HCT116 (cell line): Measurements from ENCODE around the gene PEX1. TPM values are rescaled to one million over a fixed set of nuclear protein-coding genes. Genes with fewer than 3 reads are reported as not detected.

ENCODE experiments used
- ATAC-seq: fragments of 200-7000 bp; cut with Tn5 transposase; 2 replicates; pipeline ENCODE4 v1.9.1; 2020; ENCODE audit warnings: mild to moderate bottlenecking, moderate library complexity
- BruUV-seq: library from RNA; stranded (reverse); fragments of 400-500 nt; replicated peaks from 2 replicates; lab custom pipeline; 2021; lab: Mats Ljungman, UMichigan
- CTCF ChIA-PET: fragments of 300-600 bp; sonication (Branson Sonifier 250); formaldehyde crosslinking; loops from one replicate; lab custom pipeline; 2021; ENCODE audit warnings: antibody characterized with exemption; lab: Charles Lee
- POLR2A ChIA-PET: fragments of 300-600, 350-600 bp; sonication (Branson Sonifier 250); formaldehyde crosslinking; loops from one replicate; lab custom pipeline; 2021; ENCODE audit warnings: antibody characterized with exemption; lab: Charles Lee
- RAD21 ChIA-PET, 2 experiments: fragments of 300-600 bp; sonication (Branson Sonifier 250); formaldehyde crosslinking; loops; one replicate each; lab custom pipeline; 2023; ENCODE audit warnings: low total read pairs in 2 of 2; ENCODE audit not compliant: uncharacterized antibody in 2 of 2, unreplicated experiment in 2 of 2, low non-redundant PET in 1 of 2; lab: Charles Lee
- DNase-seq: peaks from one replicate; pipeline ENCODE4 v3.0.0-alpha.2; 2010; ENCODE audit warnings: low read depth, low spot score
- H2AFZ ChIP-seq: fragments of 200-600 bp; shearing (Covaris generic), sonication (generic); 2 replicates; pipeline ENCODE4 v1.6.1; 2017; ENCODE audit warnings: low read depth, mixed run types, mixed read lengths, antibody characterized with exemption, low read length; ENCODE audit not compliant: poor library complexity, severe bottlenecking
- H3K27ac ChIP-seq: 2 replicates; pipeline ENCODE4 v1.5.1; 2012; ENCODE audit warnings: low read depth, low read length
- H3K27me3 ChIP-seq: fragments of 200-600 bp; sonication (generic); 2 replicates; pipeline ENCODE4 v1.6.1; 2016; ENCODE audit warnings: mixed run types, low read length, mixed read lengths; ENCODE audit not compliant: insufficient read depth
- H3K36me3 ChIP-seq, 2 experiments: fragments of 200-500 bp in 1 of 2; fragments of 200-600 bp in 1 of 2; sonication (Bioruptor generic) in 1 of 2; sonication (generic) in 1 of 2; 2 replicates each; pipeline versions ENCODE4 v1.5.1 to v1.6.1; 2014 to 2016; ENCODE audit warnings: low read length in 2 of 2, inconsistent platforms in 1 of 2, mixed read lengths in 1 of 2, mixed run types in 1 of 2; ENCODE audit not compliant: insufficient read depth in 2 of 2, control insufficient read depth in 1 of 2
- H3K4me1 ChIP-seq, 2 experiments: fragments of 200-600 bp in 1 of 2; sonication (generic) in 1 of 2; 2 replicates each; pipeline versions ENCODE4 v1.5.1 to v1.6.1; 2012 to 2017; ENCODE audit warnings: low read length in 2 of 2, inconsistent platforms in 1 of 2, mild to moderate bottlenecking in 1 of 2, mixed read lengths in 1 of 2, mixed run types in 1 of 2, moderate library complexity in 1 of 2; ENCODE audit not compliant: insufficient read depth in 2 of 2, control insufficient read depth in 1 of 2
- H3K4me2 ChIP-seq: fragments of 200-600 bp; sonication (generic); 2 replicates; pipeline ENCODE4 v1.6.1; 2017; ENCODE audit warnings: mixed run types, low read length, mixed read lengths
- H3K4me3 ChIP-seq, 2 experiments: fragments of 200-600 bp in 1 of 2; sonication (generic) in 1 of 2; replicated peaks in 1 of 2; 2 replicates each; pipeline ENCODE4 v1.5.1; 2011 to 2016; ENCODE audit warnings: low read length in 2 of 2, control low read depth in 1 of 2, low read depth in 1 of 2, mild to moderate bottlenecking in 1 of 2, mixed read lengths in 1 of 2, mixed run types in 1 of 2
- H3K79me2 ChIP-seq: fragments of 200-600 bp; sonication (generic); 2 replicates; pipeline ENCODE4 v1.6.1; 2017; ENCODE audit warnings: mild to moderate bottlenecking, mixed run types, low read length, moderate library complexity, mixed read lengths; ENCODE audit not compliant: insufficient read depth
- H3K9ac ChIP-seq: fragments of 200-600 bp; sonication (generic); 2 replicates; pipeline ENCODE4 v1.6.1; 2016; ENCODE audit warnings: low read length, mixed read lengths
- H3K9me2 ChIP-seq: fragments of 200-600 bp; sonication (generic), shearing (Covaris generic); 2 replicates; pipeline ENCODE4 v1.6.1; 2017; ENCODE audit warnings: mixed run types, mild to moderate bottlenecking, moderate library complexity; ENCODE audit not compliant: insufficient read depth
- H3K9me3 ChIP-seq, 2 experiments: fragments of 200-500 bp in 1 of 2; fragments of 200-600 bp in 1 of 2; sonication (Bioruptor generic) in 1 of 2; sonication (generic) in 1 of 2; 2 replicates each; pipeline ENCODE4 v1.6.1; 2014 to 2017; ENCODE audit warnings: low read length in 2 of 2, mixed read lengths in 2 of 2, inconsistent platforms in 1 of 2, low read depth in 1 of 2, mild to moderate bottlenecking in 1 of 2, mixed run types in 1 of 2, moderate library complexity in 1 of 2; ENCODE audit not compliant: control insufficient read depth in 1 of 2, insufficient read depth in 1 of 2
- H4K20me1 ChIP-seq: fragments of 200-600 bp; sonication (generic), shearing (Covaris generic); 2 replicates; pipeline ENCODE4 v1.6.1; 2017; ENCODE audit warnings: mixed run types, mild to moderate bottlenecking, moderate library complexity; ENCODE audit not compliant: insufficient read depth
- CBX3 ChIP-seq: IDR thresholded peaks from 2 replicates; pipeline ENCODE4 v1.6.1; 2012; ENCODE audit warnings: low read depth
- ELF1 ChIP-seq: IDR thresholded peaks from 2 replicates; pipeline ENCODE4 v1.6.1; 2012; ENCODE audit warnings: low read depth, borderline replicate concordance
- EZH2phosphoT487 ChIP-seq: fragments of 200-600 bp; IDR thresholded peaks from 2 replicates; pipeline ENCODE4 v1.6.1; 2018; ENCODE audit warnings: antibody characterized with exemption, borderline replicate concordance
- RAD21 ChIP-seq: IDR thresholded peaks from 2 replicates; pipeline ENCODE4 v1.6.1; 2012; ENCODE audit warnings: low read depth, mild to moderate bottlenecking
- SIN3A ChIP-seq: IDR thresholded peaks from 2 replicates; pipeline ENCODE4 v1.6.1; 2012; ENCODE audit warnings: low read depth
- SRF ChIP-seq: IDR thresholded peaks from 2 replicates; pipeline ENCODE4 v1.6.1; 2012; ENCODE audit warnings: low read depth
- YY1 ChIP-seq: IDR thresholded peaks from 2 replicates; pipeline ENCODE4 v1.6.1; 2011; ENCODE audit warnings: low read length, low read depth, moderate library complexity, mild to moderate bottlenecking; ENCODE audit not compliant: insufficient replicate concordance; ENCODE audit errors: extremely low read depth
- intact Hi-C: fragments of 100-400 bp; cut with micrococcal nuclease; formaldehyde crosslinking; loops from 2 replicates; pipeline ENCODE4 v1.10.0; 2022
- total RNA-seq: library from RNA; stranded (reverse); gene quantifications from one replicate; pipeline ENCODE4 v1.2.1, GENCODE V29; 2021; ENCODE audit not compliant: unreplicated experiment
- TF ChIP-seq, protein P1 (sequence below), 3 experiments: fragments of 200-600 bp in 1 of 3; sonication (generic) in 1 of 3; IDR thresholded peaks in 2 of 3; conservative IDR thresholded peaks in 1 of 3; 2 replicates each; pipeline ENCODE4 v1.5.1; 2012 to 2017; ENCODE audit warnings: low read depth in 2 of 3, low read length in 2 of 3, antibody characterized with exemption in 1 of 3, borderline replicate concordance in 1 of 3, control low read depth in 1 of 3, mild to moderate bottlenecking in 1 of 3, mixed read lengths in 1 of 3, mixed run types in 1 of 3, moderate library complexity in 1 of 3; ENCODE audit not compliant: insufficient read depth in 1 of 3

PEX1 gene
- total RNA-seq, 1 experiment from 2014 or later = 13.1 TPM

- POLR2A ChIA-PET = no interaction called here
- H3K79me2 ChIP-seq = no peaks in the 10 kb centered on the region
Observed at GRCh38 chr7:92461027-92462003, 67.0 kb downstream of the PEX1 start.

More at GRCh38 chr7:92461027-92462003, 67.0 kb downstream of the PEX1 start:
- Histone ChIP-seq H3K9me2 (no peaks in the 10 kb centered on the region), H3K27ac (no peak overlapping the region), H2AFZ (peak overlapping the region; percentile 69), H3K4me2 (peak overlapping the region; percentile 32; the same call in 1 of the 2 replicates), H4K20me1 (no peaks in the 10 kb centered on the region), H3K9me3 (no peaks in the 10 kb centered on the region), H3K9ac (no peak overlapping the region), H3K27me3 (no peaks in the 10 kb centered on the region), H3K4me1 (no peaks in the 10 kb centered on the region), H3K4me3 (no peak overlapping the region), H3K36me3 (peaks cover 4 to 5% of the 10 kb centered on the region in 2 experiments; a peak in 3 of 4 replicates)
- no TSS peak for BruUV-seq
- TF ChIP-seq SRF (no peak), SIN3A (no peak), RAD21 (peak; percentile 69), CBX3 (no peak), EZH2phosphoT487 (no peak), YY1 (peak; percentile 63), ELF1 (no peak)
- TF ChIP-seq, protein P1, sequence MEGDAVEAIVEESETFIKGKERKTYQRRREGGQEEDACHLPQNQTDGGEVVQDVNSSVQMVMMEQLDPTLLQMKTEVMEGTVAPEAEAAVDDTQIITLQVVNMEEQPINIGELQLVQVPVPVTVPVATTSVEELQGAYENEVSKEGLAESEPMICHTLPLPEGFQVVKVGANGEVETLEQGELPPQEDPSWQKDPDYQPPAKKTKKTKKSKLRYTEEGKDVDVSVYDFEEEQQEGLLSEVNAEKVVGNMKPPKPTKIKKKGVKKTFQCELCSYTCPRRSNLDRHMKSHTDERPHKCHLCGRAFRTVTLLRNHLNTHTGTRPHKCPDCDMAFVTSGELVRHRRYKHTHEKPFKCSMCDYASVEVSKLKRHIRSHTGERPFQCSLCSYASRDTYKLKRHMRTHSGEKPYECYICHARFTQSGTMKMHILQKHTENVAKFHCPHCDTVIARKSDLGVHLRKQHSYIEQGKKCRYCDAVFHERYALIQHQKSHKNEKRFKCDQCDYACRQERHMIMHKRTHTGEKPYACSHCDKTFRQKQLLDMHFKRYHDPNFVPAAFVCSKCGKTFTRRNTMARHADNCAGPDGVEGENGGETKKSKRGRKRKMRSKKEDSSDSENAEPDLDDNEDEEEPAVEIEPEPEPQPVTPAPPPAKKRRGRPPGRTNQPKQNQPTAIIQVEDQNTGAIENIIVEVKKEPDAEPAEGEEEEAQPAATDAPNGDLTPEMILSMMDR (IDR thresholded peaks at IDR 0.05 in 2 of 3, conservative IDR thresholded peaks at IDR 0.05 in 1 of 3; ENCODE audit: borderline replicate concordance in 1 of 3, insufficient read depth in 1 of 3, low read depth in 2 of 3, low read length in 2 of 3) = peak; percentile 71 to 84 (median 78); a peak in 5 of 6 replicates
- DNase-seq = peak; percentile 41
- intact Hi-C loops = loop anchor here (1.0 kb wide), 1 partner anchor 594 kb away; no protein-coding TSS in a partner anchor
- peak; percentile 94 for ATAC-seq
- ChIA-PET RAD21 (no interaction called here), CTCF (interaction anchor here (0.7 to 2.2 kb wide), 10 partner anchors 14 to 630 kb away, joined by 3 to 24 read pairs (median 3); partner anchors contain the start of gene GATAD1)
